OCI-LY3 (cell line): Measurements from ENCODE around the gene TTC29.

Experiments used
- CTCF ChIP-seq: fragments of 200-600, 300-600 bp; sonication (generic); IDR thresholded peaks from 2 replicates; pipeline ENCODE4 v1.5.1; 2014; ENCODE audit warnings: antibody characterized with exemption, low read length, low read depth
- EZH2phosphoT487 ChIP-seq: fragments of 200-600 bp; shearing (Covaris generic); IDR thresholded peaks from 2 replicates; pipeline ENCODE4 v1.6.1; 2018; ENCODE audit warnings: antibody characterized with exemption, mixed run types, low read depth

GRCh38 chr4:146840731-146841130, 104.9 kb downstream of the TTC29 start:
- no peak for TF ChIP-seq CTCF
- no peak for TF ChIP-seq EZH2phosphoT487
